ENCODE measurements around the gene MLN. TPM values are rescaled to one million over a fixed set of nuclear protein-coding genes. Genes with fewer than 3 reads are reported as not detected.

The MLN gene
- polyA plus RNA-seq, 1 donor from 2014 or later = not detected

DNA sequence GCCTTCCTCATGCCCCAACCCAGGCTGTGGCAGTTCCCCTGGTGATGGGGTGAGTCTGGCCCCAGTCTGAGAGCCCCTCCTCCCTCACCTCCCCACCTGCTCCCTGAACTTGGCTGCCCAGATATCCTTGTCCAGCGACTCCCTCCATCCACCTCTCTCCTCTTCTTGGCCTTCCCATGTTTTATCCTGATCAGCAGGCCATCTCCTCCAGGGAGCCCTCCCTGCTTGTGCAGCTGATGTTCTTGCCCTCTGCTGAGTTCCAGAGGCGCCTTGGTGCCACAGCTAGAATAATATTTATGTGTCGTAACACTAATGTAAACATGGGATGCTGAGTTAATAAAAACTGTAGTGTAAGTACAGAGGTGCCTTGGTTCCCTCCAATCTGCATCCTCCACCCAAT is 46.7 kb downstream of the MLN start:
- Histone ChIP-seq H4K20me1 (ENCODE audit: insufficient read depth) (no peaks in the 10 kb centered on the region), H3K4me2 (ENCODE audit: low read length) (no peak overlapping the region), H3K9me3 (ENCODE audit: low read length) (no peaks in the 10 kb centered on the region), H3K9ac (ENCODE audit: low read length) (no peak overlapping the region), H3K27me3 (ENCODE audit: insufficient read depth, low read depth, low read length) (no peaks in the 10 kb centered on the region), H3K36me3 (ENCODE audit: insufficient read depth, low read length) (no peaks in the 10 kb centered on the region), H3F3A (ENCODE audit: insufficient read depth, low read length, poor library complexity, severe bottlenecking) (no peaks in the 10 kb centered on the region), H3K27ac (ENCODE audit: low read length) (no peak overlapping the region), H2AFZ (ENCODE audit: low read depth, low read length) (no peak overlapping the region), H3K4me3 (ENCODE audit: low read length) (no peak overlapping the region), H3K79me2 (replicated peaks; ENCODE audit: insufficient read depth, low read length) (no peaks in the 10 kb centered on the region), H3K9me2 (ENCODE audit: insufficient read depth, low read length) (no peaks in the 10 kb centered on the region)
- TF ChIP-seq POLR2AphosphoS5 (IDR thresholded peaks at IDR 0.05) (no peak), RAD21 (conservative IDR thresholded peaks at IDR 0.05) (no peak), EZH2 (IDR thresholded peaks at IDR 0.05; ENCODE audit: borderline replicate concordance, insufficient read depth, low read length, poor library complexity, severe bottlenecking) (no peak), MXI1 (conservative IDR thresholded peaks at IDR 0.05; ENCODE audit: poor library complexity, severe bottlenecking) (no peak), SMC3 (conservative IDR thresholded peaks at IDR 0.05; ENCODE audit: poor library complexity) (no peak), TAF1 (IDR thresholded peaks at IDR 0.05; ENCODE audit: low read depth) (no peak), EP300 (conservative IDR thresholded peaks at IDR 0.05; ENCODE audit: poor library complexity, severe bottlenecking) (no peak)
- TF ChIP-seq, protein P1, sequence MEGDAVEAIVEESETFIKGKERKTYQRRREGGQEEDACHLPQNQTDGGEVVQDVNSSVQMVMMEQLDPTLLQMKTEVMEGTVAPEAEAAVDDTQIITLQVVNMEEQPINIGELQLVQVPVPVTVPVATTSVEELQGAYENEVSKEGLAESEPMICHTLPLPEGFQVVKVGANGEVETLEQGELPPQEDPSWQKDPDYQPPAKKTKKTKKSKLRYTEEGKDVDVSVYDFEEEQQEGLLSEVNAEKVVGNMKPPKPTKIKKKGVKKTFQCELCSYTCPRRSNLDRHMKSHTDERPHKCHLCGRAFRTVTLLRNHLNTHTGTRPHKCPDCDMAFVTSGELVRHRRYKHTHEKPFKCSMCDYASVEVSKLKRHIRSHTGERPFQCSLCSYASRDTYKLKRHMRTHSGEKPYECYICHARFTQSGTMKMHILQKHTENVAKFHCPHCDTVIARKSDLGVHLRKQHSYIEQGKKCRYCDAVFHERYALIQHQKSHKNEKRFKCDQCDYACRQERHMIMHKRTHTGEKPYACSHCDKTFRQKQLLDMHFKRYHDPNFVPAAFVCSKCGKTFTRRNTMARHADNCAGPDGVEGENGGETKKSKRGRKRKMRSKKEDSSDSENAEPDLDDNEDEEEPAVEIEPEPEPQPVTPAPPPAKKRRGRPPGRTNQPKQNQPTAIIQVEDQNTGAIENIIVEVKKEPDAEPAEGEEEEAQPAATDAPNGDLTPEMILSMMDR (IDR thresholded peaks at IDR 0.05; ENCODE audit: poor library complexity, severe bottlenecking) = no peak
- TF ChIP-seq, protein P2, sequence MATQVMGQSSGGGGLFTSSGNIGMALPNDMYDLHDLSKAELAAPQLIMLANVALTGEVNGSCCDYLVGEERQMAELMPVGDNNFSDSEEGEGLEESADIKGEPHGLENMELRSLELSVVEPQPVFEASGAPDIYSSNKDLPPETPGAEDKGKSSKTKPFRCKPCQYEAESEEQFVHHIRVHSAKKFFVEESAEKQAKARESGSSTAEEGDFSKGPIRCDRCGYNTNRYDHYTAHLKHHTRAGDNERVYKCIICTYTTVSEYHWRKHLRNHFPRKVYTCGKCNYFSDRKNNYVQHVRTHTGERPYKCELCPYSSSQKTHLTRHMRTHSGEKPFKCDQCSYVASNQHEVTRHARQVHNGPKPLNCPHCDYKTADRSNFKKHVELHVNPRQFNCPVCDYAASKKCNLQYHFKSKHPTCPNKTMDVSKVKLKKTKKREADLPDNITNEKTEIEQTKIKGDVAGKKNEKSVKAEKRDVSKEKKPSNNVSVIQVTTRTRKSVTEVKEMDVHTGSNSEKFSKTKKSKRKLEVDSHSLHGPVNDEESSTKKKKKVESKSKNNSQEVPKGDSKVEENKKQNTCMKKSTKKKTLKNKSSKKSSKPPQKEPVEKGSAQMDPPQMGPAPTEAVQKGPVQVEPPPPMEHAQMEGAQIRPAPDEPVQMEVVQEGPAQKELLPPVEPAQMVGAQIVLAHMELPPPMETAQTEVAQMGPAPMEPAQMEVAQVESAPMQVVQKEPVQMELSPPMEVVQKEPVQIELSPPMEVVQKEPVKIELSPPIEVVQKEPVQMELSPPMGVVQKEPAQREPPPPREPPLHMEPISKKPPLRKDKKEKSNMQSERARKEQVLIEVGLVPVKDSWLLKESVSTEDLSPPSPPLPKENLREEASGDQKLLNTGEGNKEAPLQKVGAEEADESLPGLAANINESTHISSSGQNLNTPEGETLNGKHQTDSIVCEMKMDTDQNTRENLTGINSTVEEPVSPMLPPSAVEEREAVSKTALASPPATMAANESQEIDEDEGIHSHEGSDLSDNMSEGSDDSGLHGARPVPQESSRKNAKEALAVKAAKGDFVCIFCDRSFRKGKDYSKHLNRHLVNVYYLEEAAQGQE (IDR thresholded peaks at IDR 0.05; ENCODE audit: borderline replicate concordance) = no peak

DNA sequence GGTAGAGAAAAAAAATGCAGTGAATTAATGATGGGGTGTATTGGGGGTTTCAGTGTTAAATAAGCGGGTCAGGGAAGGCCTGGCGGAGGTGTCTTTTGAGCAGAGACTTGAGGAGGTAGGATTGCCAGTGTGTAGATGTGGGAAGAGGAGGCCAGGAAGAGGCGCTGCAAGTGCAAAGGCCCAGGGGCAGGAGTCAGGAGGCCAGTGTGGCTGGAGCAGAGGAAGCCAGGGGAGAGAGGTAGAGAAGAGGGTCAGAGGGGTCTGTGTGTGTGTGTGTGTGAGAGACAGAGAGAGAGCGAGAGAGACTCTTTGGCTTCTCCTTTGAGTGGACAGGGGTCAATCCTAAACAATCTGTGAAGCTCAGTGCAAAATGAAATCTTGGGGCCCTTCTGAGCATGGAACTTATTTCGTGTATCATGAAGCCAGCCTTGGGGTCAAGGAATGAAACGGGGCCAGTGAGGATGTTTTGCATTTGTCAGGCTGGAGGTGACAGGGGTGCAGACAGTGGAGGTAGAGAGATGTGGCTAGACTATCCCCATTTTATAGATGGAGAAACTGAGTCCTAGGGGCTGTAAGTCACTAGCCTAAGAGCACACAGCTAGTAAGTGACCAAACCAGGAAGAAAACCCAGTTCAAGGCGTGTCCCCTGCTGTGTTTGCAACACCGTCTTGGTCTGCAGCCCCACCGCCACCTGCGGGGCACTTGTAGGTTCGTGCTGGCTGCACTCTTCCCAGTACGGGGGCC is 47.4 kb downstream of the MLN start:
- H3K27me3 ChIP-seq (ENCODE audit: insufficient read depth, low read depth, low read length) = no peaks in the 10 kb centered on the region
- no peak overlapping the region for H3K4me3 ChIP-seq (ENCODE audit: low read length)
- H3K4me2 ChIP-seq (ENCODE audit: low read length) = no peak overlapping the region
- no peaks in the 10 kb centered on the region for H3K36me3 ChIP-seq (ENCODE audit: insufficient read depth, low read length)
- no peaks in the 10 kb centered on the region for H3F3A ChIP-seq (ENCODE audit: insufficient read depth, low read length, poor library complexity, severe bottlenecking)
- H3K9me2 ChIP-seq (ENCODE audit: insufficient read depth, low read length) = no peaks in the 10 kb centered on the region
- no peaks in the 10 kb centered on the region for H4K20me1 ChIP-seq (ENCODE audit: insufficient read depth)
- H2AFZ ChIP-seq (ENCODE audit: low read depth, low read length) = no peak overlapping the region
- no peaks in the 10 kb centered on the region for H3K79me2 ChIP-seq (replicated peaks; ENCODE audit: insufficient read depth, low read length)
- H3K9ac ChIP-seq (ENCODE audit: low read length) = no peak overlapping the region
- H3K27ac ChIP-seq (ENCODE audit: low read length) = no peak overlapping the region
- H3K9me3 ChIP-seq (ENCODE audit: low read length) = no peaks in the 10 kb centered on the region
- TF ChIP-seq TAF1 (IDR thresholded peaks at IDR 0.05; ENCODE audit: low read depth) (no peak), SMC3 (conservative IDR thresholded peaks at IDR 0.05; ENCODE audit: poor library complexity) (no peak), POLR2AphosphoS5 (IDR thresholded peaks at IDR 0.05) (no peak), RAD21 (conservative IDR thresholded peaks at IDR 0.05) (no peak), MXI1 (conservative IDR thresholded peaks at IDR 0.05; ENCODE audit: poor library complexity, severe bottlenecking) (no peak)
- TF ChIP-seq, protein P2 (IDR thresholded peaks at IDR 0.05; ENCODE audit: borderline replicate concordance) = no peak

All from neural cell (in vitro differentiated cells).